Suprapubic skin (tissue), 4 donors: ENCODE results near the gene RHOJ. TPM values are rescaled to one million over a fixed set of nuclear protein-coding genes. Genes with fewer than 3 reads are reported as not detected.

ENCODE experiments used
- DNase-seq, 2 donors: peaks; one replicate each; pipeline ENCODE4 v3.0.0-alpha.2; 2019; ENCODE audit warnings: low spot score in 2 of 2
- H3K27ac ChIP-seq: fragments of 200-600 bp; sonication (generic); one replicate; pipeline ENCODE4 v1.5.1; 2019
- H3K27me3 ChIP-seq: fragments of 200-600 bp; sonication (generic); one replicate; pipeline ENCODE4 v1.5.1; 2019
- H3K36me3 ChIP-seq: fragments of 200-600 bp; sonication (generic); one replicate; pipeline ENCODE4 v1.5.1; 2019
- H3K4me1 ChIP-seq: fragments of 200-600 bp; sonication (generic); one replicate; pipeline ENCODE4 v1.5.1; 2019
- H3K4me3 ChIP-seq: fragments of 200-600 bp; sonication (generic); one replicate; pipeline ENCODE4 v1.5.1; 2019; ENCODE audit warnings: mild to moderate bottlenecking
- H3K9me3 ChIP-seq: fragments of 200-600 bp; sonication (generic); one replicate; pipeline ENCODE4 v1.5.1; 2019
- CTCF ChIP-seq, 2 donors: fragments of 200-600 bp in 1 of 2; fragments of 450-650 bp in 1 of 2; sonication (generic) in 1 of 2; IDR thresholded peaks; one replicate each; pipeline ENCODE4 v1.5.1; 2016 to 2019; ENCODE audit warnings: antibody characterized with exemption in 2 of 2, mild to moderate bottlenecking in 1 of 2, moderate library complexity in 1 of 2
- EP300 ChIP-seq: sonication (generic); formaldehyde crosslinking; IDR thresholded peaks from one replicate; pipeline ENCODE4 v1.6.1; 2017; ENCODE audit warnings: antibody characterized with exemption
- POLR2A ChIP-seq, 2 donors: fragments of 450-650 bp; IDR thresholded peaks; one replicate each; pipeline ENCODE4 v1.6.1; 2017; ENCODE audit warnings: antibody characterized with exemption in 2 of 2, mild to moderate bottlenecking in 2 of 2, moderate library complexity in 2 of 2
- POLR2AphosphoS5 ChIP-seq, 3 donors: sonication (generic); formaldehyde crosslinking; IDR thresholded peaks; one replicate each; pipeline ENCODE4 v1.6.1; 2017; ENCODE audit warnings: antibody characterized with exemption in 3 of 3
- WGBS: methylation state at CpG from one replicate; pipeline ENCODE4 v1.1.5; 2018; 5-methylcytosine and 5-hydroxymethylcytosine counted together
- total RNA-seq, 4 donors: library from RNA; depleted of rRNA; stranded (reverse); fragments of >200 nt; gene quantifications; one replicate each; pipeline ENCODE4 v1.1.0, GENCODE V29; 2016

Gene RHOJ
- total RNA-seq, 4 donors from 2014 or later: 1.2 to 4.4 (median 2.5) TPM

GRCh38 chr14:63257299-63257698, 53.1 kb downstream of the RHOJ start:
- no peak overlapping the region for H3K27ac ChIP-seq
- no peak overlapping the region for H3K4me3 ChIP-seq
- H3K4me1 ChIP-seq: no peaks in the 10 kb centered on the region
- H3K36me3 ChIP-seq: no peaks in the 10 kb centered on the region
- DNase-seq: no peak
- no peaks in the 10 kb centered on the region for H3K27me3 ChIP-seq
- 70% methylated on average over 4 of the region's 4 CpGs for WGBS
- TF ChIP-seq POLR2AphosphoS5 (IDR thresholded peaks at IDR 0.05) (no peak), POLR2A (IDR thresholded peaks at IDR 0.05) (no peak), EP300 (no peak), CTCF (IDR thresholded peaks at IDR 0.05) (no peak)
- H3K9me3 ChIP-seq: no peaks in the 10 kb centered on the region

- WGBS: 96% methylated on average over 2 of the region's 2 CpGs
These were observed 58.2 kb downstream of the RHOJ start for GRCh38 chr14:63262446-63262845.

DNA sequence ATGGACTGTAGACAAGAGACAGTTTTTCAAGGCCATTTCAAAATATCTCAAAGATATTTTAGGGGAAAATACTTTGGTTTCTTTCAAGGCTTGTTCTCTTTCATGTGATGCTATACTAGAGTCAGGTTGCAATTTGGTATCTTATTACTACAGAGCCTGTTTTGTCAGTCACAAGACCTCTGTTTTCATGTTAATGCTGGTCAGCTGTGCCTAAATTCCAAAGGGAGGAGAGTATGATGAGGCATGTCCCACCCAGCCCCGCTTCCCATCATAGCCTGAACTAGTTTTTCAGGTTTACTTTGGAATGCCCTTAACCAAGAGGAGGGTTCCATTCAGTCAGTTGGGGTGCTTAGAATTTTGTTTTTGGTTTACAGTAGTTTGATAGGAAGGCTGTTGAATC, 61.9 kb downstream of the RHOJ start:
- TF ChIP-seq POLR2A (IDR thresholded peaks at IDR 0.05) (no peak), EP300 (no peak), POLR2AphosphoS5 (IDR thresholded peaks at IDR 0.05) (no peak), CTCF (IDR thresholded peaks at IDR 0.05) (no peak)
- no peaks in the 10 kb centered on the region for H3K36me3 ChIP-seq
- no peak overlapping the region for H3K4me3 ChIP-seq
- no peaks in the 10 kb centered on the region for H3K9me3 ChIP-seq
- no peak for DNase-seq
- no peak overlapping the region for H3K27ac ChIP-seq
- peaks cover 4% of the 10 kb centered on the region for H3K4me1 ChIP-seq
- H3K27me3 ChIP-seq: no peaks in the 10 kb centered on the region
- 61% methylated on average over 1 of the region's 1 CpG for WGBS

More at GRCh38 chr14:63262446-63262845, 58.2 kb downstream of the RHOJ start:
- H3K4me1 ChIP-seq: peaks cover 4% of the 10 kb centered on the region
- no peaks in the 10 kb centered on the region for H3K9me3 ChIP-seq
- TF ChIP-seq POLR2AphosphoS5 (IDR thresholded peaks at IDR 0.05): no peak
- no peak for TF ChIP-seq POLR2A (IDR thresholded peaks at IDR 0.05)
- no peak for TF ChIP-seq CTCF (IDR thresholded peaks at IDR 0.05)
- TF ChIP-seq EP300: no peak
- no peak overlapping the region for H3K4me3 ChIP-seq
- no peaks in the 10 kb centered on the region for H3K27me3 ChIP-seq
- H3K36me3 ChIP-seq: no peaks in the 10 kb centered on the region
- no peak for DNase-seq
- H3K27ac ChIP-seq: no peak overlapping the region

DNA sequence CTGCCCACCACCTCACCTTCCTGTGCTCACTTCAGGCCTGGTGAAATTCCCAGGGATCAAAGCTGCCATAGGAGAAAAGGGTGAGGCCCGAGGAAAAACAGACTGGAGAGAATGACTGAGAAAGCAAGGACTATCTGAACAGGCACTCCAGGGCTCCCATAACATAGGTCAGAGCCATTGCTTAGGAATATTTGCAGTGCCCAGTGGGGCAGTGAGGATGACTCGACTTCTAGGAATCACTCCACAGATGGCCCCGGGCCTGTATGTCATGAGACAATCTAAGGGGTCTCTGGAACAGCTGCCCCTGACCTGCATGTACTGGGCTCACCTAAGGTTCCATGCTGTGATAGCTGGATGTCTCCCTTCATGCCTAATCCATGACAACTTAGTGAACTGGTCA, 62.9 kb downstream of the RHOJ start:
- Histone ChIP-seq H3K9me3 (no peaks in the 10 kb centered on the region), H3K27me3 (no peaks in the 10 kb centered on the region), H3K4me3 (no peak overlapping the region), H3K27ac (no peak overlapping the region), H3K4me1 (peaks cover 4% of the 10 kb centered on the region), H3K36me3 (no peaks in the 10 kb centered on the region)
- 64% methylated on average over 3 of the region's 3 CpGs for WGBS
- no peak for TF ChIP-seq POLR2A (IDR thresholded peaks at IDR 0.05)
- TF ChIP-seq EP300: no peak
- TF ChIP-seq POLR2AphosphoS5 (IDR thresholded peaks at IDR 0.05): no peak
- TF ChIP-seq CTCF (IDR thresholded peaks at IDR 0.05): no peak
- DNase-seq: no peak

DNA sequence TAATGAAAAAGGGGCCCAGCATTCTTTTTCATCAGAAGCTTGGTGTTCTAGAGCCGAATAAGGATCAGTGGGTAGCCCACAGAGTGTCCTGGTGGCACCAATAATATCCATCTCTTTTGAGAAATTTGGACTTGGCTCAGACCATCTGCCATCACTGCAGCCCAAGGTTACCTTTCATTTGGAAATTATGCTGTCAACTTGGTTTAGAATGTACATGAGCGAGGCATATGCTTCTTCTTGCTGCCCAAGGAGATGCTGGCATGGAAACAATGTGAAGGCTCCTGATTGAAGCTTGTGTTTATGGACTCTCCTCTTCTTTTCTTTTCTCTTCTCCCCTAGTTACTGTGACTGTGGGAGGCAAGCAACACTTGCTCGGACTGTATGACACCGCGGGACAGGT, 64.5 kb downstream of the RHOJ start:
- DNase-seq: no peak
- no peaks in the 10 kb centered on the region for H3K36me3 ChIP-seq
- TF ChIP-seq POLR2A (IDR thresholded peaks at IDR 0.05): no peak
- no peak for TF ChIP-seq POLR2AphosphoS5 (IDR thresholded peaks at IDR 0.05)
- TF ChIP-seq EP300: no peak
- peaks cover 13% of the 10 kb centered on the region for H3K4me1 ChIP-seq
- H3K4me3 ChIP-seq: no peak overlapping the region
- no peaks in the 10 kb centered on the region for H3K9me3 ChIP-seq
- H3K27ac ChIP-seq: no peak overlapping the region
- 95% methylated on average over 5 of the region's 5 CpGs for WGBS
- no peaks in the 10 kb centered on the region for H3K27me3 ChIP-seq
